ENCODE data around the gene MYADML2.
A peak's percentile ranks its signal among the peaks of the same experiment; 100 is the strongest.

The MYADML2 gene

GRCh38 chr17:81924557-81925532 is 22.2 kb downstream of the MYADML2 start:
- DNase-seq (ENCODE audit: low read depth): no peak
- no peak for TF ChIP-seq CTCF (IDR thresholded peaks at IDR 0.05; ENCODE audit: insufficient read depth, low read depth, low read length, missing control alignments)
- H3K4me3 ChIP-seq (ENCODE audit: low read length): no peak overlapping the region

- H3K4me3 ChIP-seq (ENCODE audit: low read length): peak overlapping the region; percentile 31
- TF ChIP-seq CTCF (IDR thresholded peaks at IDR 0.05; ENCODE audit: insufficient read depth, low read depth, low read length, missing control alignments): peak; percentile 1
- peak; percentile 81 for DNase-seq (ENCODE audit: low read depth)
These were observed 23.5 kb downstream of the MYADML2 start for GRCh38 chr17:81923302-81924260.

GRCh38 chr17:81922566-81923301 is 24.3 kb downstream of the MYADML2 start:
- no peak overlapping the region for H3K4me3 ChIP-seq (ENCODE audit: low read length)
- no peak for TF ChIP-seq CTCF (IDR thresholded peaks at IDR 0.05; ENCODE audit: insufficient read depth, low read depth, low read length, missing control alignments)
- DNase-seq (ENCODE audit: low read depth): no peak

- TF ChIP-seq CTCF (IDR thresholded peaks at IDR 0.05; ENCODE audit: insufficient read depth, low read depth, low read length, missing control alignments): no peak
- H3K4me3 ChIP-seq (ENCODE audit: low read length): no peak overlapping the region
- DNase-seq (ENCODE audit: low read depth): no peak
These were observed 25.0 kb downstream of the MYADML2 start for GRCh38 chr17:81921996-81922565.

GRCh38 chr17:81921537-81921862 is 25.5 kb downstream of the MYADML2 start:
- DNase-seq (ENCODE audit: low read depth): no peak

More at GRCh38 chr17:81921537-81921862, 25.5 kb downstream of the MYADML2 start:
- no peak for TF ChIP-seq CTCF (IDR thresholded peaks at IDR 0.05; ENCODE audit: insufficient read depth, low read depth, low read length, missing control alignments)
- H3K4me3 ChIP-seq (ENCODE audit: low read length): no peak overlapping the region
